B cell (primary cell): ENCODE data around the gene SEPTIN11. TPM values are rescaled to one million over a fixed set of nuclear protein-coding genes. Genes with fewer than 3 reads are reported as not detected.

ENCODE experiments used
- ATAC-seq: fragments of 200-7000 bp; cut with Tn5 transposase; one replicate; pipeline ENCODE4 v1.10.0; 2021; ENCODE audit warnings: low read depth, mild to moderate bottlenecking, moderate number of reproducible peaks, moderate library complexity
- CTCF ChIA-PET: fragments of 350-600 bp; sonication (Branson Sonifier 250); formaldehyde crosslinking; loops from one replicate; lab custom pipeline; 2021; ENCODE audit warnings: antibody characterized with exemption, inconsistent platforms; lab: Charles Lee
- POLR2A ChIA-PET: fragments of 350-600 bp; sonication (Branson Sonifier 250); formaldehyde crosslinking; loops from one replicate; lab custom pipeline; 2021; ENCODE audit warnings: antibody characterized with exemption; lab: Charles Lee
- DNase-seq: peaks from one replicate; pipeline ENCODE4 v3.0.0; 2013
- H2AFZ ChIP-seq: 2 replicates; pipeline ENCODE4 v1.6.1; 2012; ENCODE audit warnings: mild to moderate bottlenecking, low read depth, low read length; ENCODE audit not compliant: insufficient read depth, poor library complexity, severe bottlenecking
- H3K27ac ChIP-seq, 2 donors: 1 replicate in 1 of 2; 2 replicates in 1 of 2; pipeline ENCODE4 v1.5.1; 2012 to 2013; ENCODE audit warnings: low read length in 2 of 2, mild to moderate bottlenecking in 2 of 2, moderate library complexity in 1 of 2
- H3K27me3 ChIP-seq, 4 experiments: fragments of 200-600 bp in 1 of 4; sonication (generic) in 1 of 4; replicated peaks in 1 of 4; 1 replicate in 2 of 4; 2 replicates in 2 of 4; pipeline versions ENCODE4 v1.6.1 to v1.7.0; 2013 to 2016; ENCODE audit warnings: low read length in 3 of 4, mild to moderate bottlenecking in 2 of 4, mixed read lengths in 1 of 4, moderate library complexity in 1 of 4; ENCODE audit not compliant: insufficient read depth in 4 of 4, control insufficient read depth in 3 of 4; ENCODE audit errors: control extremely low read depth in 1 of 4
- H3K36me3 ChIP-seq, 2 experiments: replicated peaks in 1 of 2; 1 replicate in 1 of 2; 2 replicates in 1 of 2; pipeline versions ENCODE4 v1.6.1 to v1.7.1; 2013; ENCODE audit warnings: low read length in 1 of 2; ENCODE audit not compliant: insufficient read depth in 2 of 2, control insufficient read depth in 1 of 2; ENCODE audit errors: control extremely low read depth in 1 of 2, extremely low read depth in 1 of 2
- H3K4me1 ChIP-seq, 2 donors: fragments of 200-600 bp in 1 of 2; sonication (generic) in 1 of 2; 1 replicate in 1 of 2; 2 replicates in 1 of 2; pipeline versions ENCODE4 v1.5.1 to v1.6.1; 2013 to 2017; ENCODE audit warnings: low read length in 2 of 2; ENCODE audit not compliant: control insufficient read depth in 2 of 2, insufficient read depth in 2 of 2
- H3K4me2 ChIP-seq: replicated peaks from 2 replicates; pipeline ENCODE3; 2012; ENCODE audit warnings: mild to moderate bottlenecking, low read depth, low read length; ENCODE audit not compliant: poor library complexity, severe bottlenecking
- H3K4me3 ChIP-seq, 5 experiments: fragments of 200-600 bp in 1 of 5; sonication (generic) in 1 of 5; 1 replicate in 3 of 5; 2 replicates in 2 of 5; pipeline versions ENCODE4 v1.5.1 to v1.7.0; 2011 to 2016; ENCODE audit warnings: low read length in 4 of 5, mild to moderate bottlenecking in 4 of 5, low read depth in 2 of 5, control low read depth in 1 of 5, moderate library complexity in 1 of 5; ENCODE audit not compliant: insufficient read depth in 1 of 5; ENCODE audit errors: control extremely low read depth in 1 of 5, extremely low read depth in 1 of 5
- H3K79me2 ChIP-seq: fragments of 200-600 bp; sonication (generic); one replicate; pipeline ENCODE4 v1.6.0; 2016; ENCODE audit warnings: low read length; ENCODE audit not compliant: control insufficient read depth, insufficient read depth
- H3K9ac ChIP-seq: fragments of 200-600 bp; sonication (generic); 2 replicates; pipeline ENCODE4 v1.6.1; 2017; ENCODE audit warnings: mild to moderate bottlenecking, low read length, moderate library complexity
- H3K9me3 ChIP-seq, 3 donors: one replicate each; pipeline versions ENCODE4 v1.6.1 to v1.7.1; 2013; ENCODE audit warnings: low read length in 2 of 3; ENCODE audit not compliant: control insufficient read depth in 2 of 3, insufficient read depth in 1 of 3; ENCODE audit errors: control extremely low read depth in 1 of 3
- H4K20me1 ChIP-seq: 2 replicates; pipeline ENCODE4 v1.6.0; 2012; ENCODE audit warnings: mild to moderate bottlenecking, low read length; ENCODE audit not compliant: insufficient read depth, control insufficient read depth, poor library complexity, severe bottlenecking
- H3K27ac Mint-ChIP-seq: one replicate; pipeline ENCODE4 v1.8.0; 2021; ENCODE audit warnings: mixed read lengths
- H3K27me3 Mint-ChIP-seq: one replicate; pipeline ENCODE4 v1.8.0; 2021; ENCODE audit warnings: mixed read lengths
- H3K4me1 Mint-ChIP-seq: one replicate; pipeline ENCODE4 v1.8.0; 2021; ENCODE audit warnings: mixed read lengths
- H3K4me3 Mint-ChIP-seq: one replicate; pipeline ENCODE4 v1.8.0; 2021; ENCODE audit warnings: mixed read lengths
- H3K9me3 Mint-ChIP-seq: one replicate; pipeline ENCODE4 v1.8.0; 2022; ENCODE audit warnings: mixed read lengths; ENCODE audit not compliant: insufficient read depth
- CTCF ChIP-seq: fragments of 200-600 bp; IDR thresholded peaks from one replicate; pipeline ENCODE4 v1.8.0; 2022; ENCODE audit warnings: antibody characterized with exemption, mild to moderate bottlenecking
- EZH2 ChIP-seq: IDR thresholded peaks from 2 replicates; pipeline ENCODE4 v1.6.1; 2012; ENCODE audit warnings: borderline replicate concordance, low read depth, mild to moderate bottlenecking, moderate library complexity, low read length; ENCODE audit not compliant: insufficient read depth, poor library complexity, severe bottlenecking
- WGBS: methylation state at CpG from one replicate; pipeline ENCODE4 v1.1.5; 2013; ENCODE audit warnings: missing lambda C conversion rate; ENCODE audit not compliant: insufficient coverage; 5-methylcytosine and 5-hydroxymethylcytosine counted together
- intact Hi-C: fragments of 100-400 bp; cut with micrococcal nuclease; formaldehyde crosslinking; loops from one replicate; pipeline ENCODE4 v1.10.0; 2022
- polyA plus RNA-seq: library from polyadenylated mRNA; depleted of rRNA; stranded (reverse); fragments of >200 nt; gene quantifications from 2 replicates; pipeline ENCODE4 v1.2.3, GENCODE V29; 2012
- total RNA-seq, 2 donors: library from RNA; stranded (reverse); fragments of 120-200 nt in 1 of 2; gene quantifications; 1 replicate in 1 of 2; 2 replicates in 1 of 2; pipeline versions ENCODE4 v1.2.3 to v1.2.4, GENCODE V29; 2013 to 2022

Gene SEPTIN11
- total and polyA plus RNA-seq, 2 donors (not counting 1 experiment from before 2014, with no cell fraction given) = 3.5 to 22.7 TPM

- WGBS = 57% methylated on average over 4 of the region's 6 CpGs
- Histone ChIP-seq H3K4me1 (peaks cover 0 to 5% of the 10 kb centered on the region in 2 donors), H3K36me3 (no peaks in the 10 kb centered on the region), H2AFZ (no peak overlapping the region), H3K9ac (no peak overlapping the region), H3K9me3 (no peaks in the 10 kb centered on the region), H3K4me2 (no peak overlapping the region), H4K20me1 (no peaks in the 10 kb centered on the region), H3K4me3 (no peak overlapping the region), H3K27ac (no peak overlapping the region), H3K79me2 (no peaks in the 10 kb centered on the region), H3K27me3 (no peaks in the 10 kb centered on the region)
- Mint-ChIP-seq H3K4me1 (peaks cover 7% of the 10 kb centered on the region), H3K9me3 (no peaks in the 10 kb centered on the region), H3K27ac (no peak overlapping the region), H3K4me3 (no peak overlapping the region), H3K27me3 (no peaks in the 10 kb centered on the region)
- no peak for ATAC-seq
- DNase-seq = no peak
- CTCF ChIA-PET = no interaction called here
- TF ChIP-seq EZH2 (no peak), CTCF (no peak)
- intact Hi-C loops = loop anchor here (5.0 kb wide), 1 partner anchor 482 kb away; no protein-coding TSS in a partner anchor
- POLR2A ChIA-PET = no interaction called here
Measured at GRCh38 chr4:76980261-76980660, 30.7 kb downstream of the SEPTIN11 start.

GRCh38 chr4:76981644-76982043, 32.1 kb downstream of the SEPTIN11 start:
- no peaks in the 10 kb centered on the region for H3K9me3 Mint-ChIP-seq
- Histone ChIP-seq H3K27me3 (no peaks in the 10 kb centered on the region), H2AFZ (no peak overlapping the region), H4K20me1 (no peaks in the 10 kb centered on the region), H3K27ac (no peak overlapping the region), H3K36me3 (no peaks in the 10 kb centered on the region), H3K79me2 (no peaks in the 10 kb centered on the region), H3K4me2 (no peak overlapping the region), H3K4me1 (peaks cover 0 to 5% of the 10 kb centered on the region in 2 donors), H3K9ac (no peak overlapping the region), H3K4me3 (no peak overlapping the region), H3K9me3 (no peaks in the 10 kb centered on the region)
- no peak overlapping the region for H3K4me3 Mint-ChIP-seq
- no peak overlapping the region for H3K27ac Mint-ChIP-seq
- TF ChIP-seq CTCF (no peak), EZH2 (no peak)
- H3K4me1 Mint-ChIP-seq = peaks cover 7% of the 10 kb centered on the region
- CTCF ChIA-PET = no interaction called here
- POLR2A ChIA-PET = no interaction called here
- intact Hi-C loops = loop anchor here (5.0 kb wide), 1 partner anchor 481 kb away; no protein-coding TSS in a partner anchor
- no peaks in the 10 kb centered on the region for H3K27me3 Mint-ChIP-seq
- ATAC-seq = no peak
- no peak for DNase-seq
- WGBS = 93% methylated on average over 2 of the region's 3 CpGs
